HepG2 (cell line): Measurements from ENCODE around the gene KHNYN. TPM values are rescaled to one million over a fixed set of nuclear protein-coding genes. Genes with fewer than 3 reads are reported as not detected.

ENCODE experiments used
- EHMT2 ChIP-seq: fragments of 200-600 bp; sonication (generic); IDR thresholded peaks from 2 replicates; pipeline ENCODE4 v1.7.0; 2017; ENCODE audit warnings: antibody characterized with exemption, low read depth, low read length, borderline replicate concordance
- GZF1 ChIP-seq: sonication (generic); formaldehyde crosslinking; IDR thresholded peaks from 2 replicates; pipeline ENCODE4 v1.5.1; 2020; ENCODE audit warnings: mild to moderate bottlenecking, missing genetic modification reagents
- JUNB ChIP-seq: sonication (generic); formaldehyde crosslinking; IDR thresholded peaks from 2 replicates; pipeline ENCODE4 v1.8.0; 2022; ENCODE audit warnings: missing genetic modification reagents, mild to moderate bottlenecking, borderline replicate concordance
- JUND ChIP-seq: sonication (generic); formaldehyde crosslinking; IDR thresholded peaks from 2 replicates; pipeline ENCODE4 v1.8.0; 2022; ENCODE audit warnings: mild to moderate bottlenecking, missing genetic modification reagents
- KDM4B ChIP-seq: sonication (generic); formaldehyde crosslinking; IDR thresholded peaks from 2 replicates; pipeline ENCODE4 v1.4.0; 2020; ENCODE audit warnings: missing genetic modification reagents
- MTA1 ChIP-seq: sonication (generic); formaldehyde crosslinking; IDR thresholded peaks from 2 replicates; pipeline ENCODE4 v1.4.0; 2020; ENCODE audit warnings: missing genetic modification reagents, mild to moderate bottlenecking, borderline replicate concordance
- NFIB ChIP-seq: sonication (generic); formaldehyde crosslinking; IDR thresholded peaks from 2 replicates; pipeline ENCODE4 v1.9.0; 2021; ENCODE audit warnings: missing genetic modification reagents, mild to moderate bottlenecking, borderline replicate concordance
- NFKB2 ChIP-seq: sonication (generic); formaldehyde crosslinking; IDR thresholded peaks from 2 replicates; pipeline ENCODE4 v1.4.0; 2020; ENCODE audit warnings: missing genetic modification reagents, borderline replicate concordance
- NR2F1 ChIP-seq, 2 experiments: fragments of 450-650 bp in 1 of 2; formaldehyde crosslinking in 1 of 2; IDR thresholded peaks; 2 replicates each; pipeline versions ENCODE4 v1.5.0 to v1.6.1; 2016 to 2020; ENCODE audit warnings: mild to moderate bottlenecking in 1 of 2, missing compliant biosample characterization in 1 of 2, missing genetic modification reagents in 1 of 2, moderate library complexity in 1 of 2
- NR2F2 ChIP-seq: IDR thresholded peaks from 2 replicates; pipeline ENCODE4 v1.6.1; 2012; ENCODE audit warnings: low read depth, inconsistent platforms, borderline replicate concordance
- POGK ChIP-seq: sonication (generic); formaldehyde crosslinking; conservative IDR thresholded peaks from 2 replicates; pipeline ENCODE4 v1.8.0; 2022; ENCODE audit warnings: mild to moderate bottlenecking, moderate library complexity, missing genetic modification reagents
- RFX1 ChIP-seq: fragments of 450-650 bp; IDR thresholded peaks from 2 replicates; pipeline ENCODE4 v1.6.1; 2017
- RFXAP ChIP-seq: sonication (generic); formaldehyde crosslinking; IDR thresholded peaks from 2 replicates; pipeline ENCODE4 v1.4.0; 2020; ENCODE audit warnings: missing genetic modification reagents, borderline replicate concordance
- SALL1 ChIP-seq: sonication (generic); formaldehyde crosslinking; IDR thresholded peaks from 2 replicates; pipeline ENCODE4 v1.8.0; 2022; ENCODE audit warnings: mild to moderate bottlenecking, missing genetic modification reagents
- SALL2 ChIP-seq: sonication (generic); formaldehyde crosslinking; IDR thresholded peaks from 2 replicates; pipeline ENCODE4 v1.8.1; 2023; ENCODE audit warnings: mild to moderate bottlenecking, missing genetic modification reagents, inconsistent platforms
- SP4 ChIP-seq: sonication (generic); formaldehyde crosslinking; IDR thresholded peaks from 2 replicates; pipeline ENCODE4 v1.8.1; 2023; ENCODE audit warnings: mild to moderate bottlenecking, missing genetic modification reagents
- ZBTB33 ChIP-seq: sonication (generic); formaldehyde crosslinking; IDR thresholded peaks from 2 replicates; pipeline ENCODE4 v1.4.0; 2020; ENCODE audit warnings: missing genetic modification reagents
- ZBTB46 ChIP-seq: sonication (generic); formaldehyde crosslinking; IDR thresholded peaks from 2 replicates; pipeline ENCODE4 v1.4.0; 2020; ENCODE audit warnings: mild to moderate bottlenecking, missing genetic modification reagents, borderline replicate concordance
- ZKSCAN1 ChIP-seq: fragments of 150-350 bp; IDR thresholded peaks from 2 replicates; pipeline ENCODE4 v1.6.1; 2014; ENCODE audit warnings: low read length
- ZNF275 ChIP-seq: sonication (generic); formaldehyde crosslinking; IDR thresholded peaks from 2 replicates; pipeline ENCODE4 v1.8.0; 2022; ENCODE audit warnings: missing genetic modification reagents, mild to moderate bottlenecking, inconsistent platforms, borderline replicate concordance
- ZNF430 ChIP-seq: sonication (generic); formaldehyde crosslinking; IDR thresholded peaks from 2 replicates; pipeline ENCODE4 v1.9.0; 2021; ENCODE audit warnings: mild to moderate bottlenecking, missing genetic modification reagents
- ZNF556 ChIP-seq: sonication (generic); formaldehyde crosslinking; IDR thresholded peaks from 2 replicates; pipeline ENCODE4 v1.4.0; 2020; ENCODE audit warnings: mild to moderate bottlenecking, missing genetic modification reagents, borderline replicate concordance
- ZNF562 ChIP-seq: sonication (generic); formaldehyde crosslinking; IDR thresholded peaks from 2 replicates; pipeline ENCODE4 v1.8.0; 2022; ENCODE audit warnings: missing genetic modification reagents, borderline replicate concordance
- ZNF572 ChIP-seq: sonication (generic); formaldehyde crosslinking; IDR thresholded peaks from 2 replicates; pipeline ENCODE4 v1.5.1; 2020; ENCODE audit warnings: mild to moderate bottlenecking, missing genetic modification reagents
- ZNF614 ChIP-seq: IDR thresholded peaks from 2 replicates; pipeline ENCODE4 v1.6.1; 2018; ENCODE audit warnings: missing biosample characterization, missing genetic modification reagents, inconsistent platforms, borderline replicate concordance
- ZNF768 ChIP-seq: sonication (generic); formaldehyde crosslinking; IDR thresholded peaks from 2 replicates; pipeline ENCODE4 v1.4.0; 2020; ENCODE audit warnings: missing genetic modification reagents
- polyA plus RNA-seq, 8 experiments: library from polyadenylated mRNA; depleted of rRNA in 3 of 8; stranded (reverse) in 7 of 8; unstranded in 1 of 8; fragments of >200 nt; fragmentation: Illumina TruSeq in 4 of 8; extraction: Trizol in 4 of 8; gene quantifications; 2 replicates each; pipeline versions ENCODE4 v1.2.1 to v1.2.3, GENCODE V29; 2011 to 2016; ENCODE audit warnings: low read depth in 4 of 8, missing spikeins in 1 of 8, mixed read lengths in 1 of 8; ENCODE audit not compliant: insufficient read depth in 1 of 8
- total RNA-seq, 5 experiments: library from RNA; depleted of rRNA; stranded (reverse); fragments of >200 nt; fragmentation: Illumina TruSeq; extraction: Trizol; gene quantifications; 2 replicates each; pipeline ENCODE4 v1.2.3, GENCODE V29; 2016; ENCODE audit warnings: low read depth in 1 of 5

KHNYN gene
- total and polyA plus RNA-seq, 2 of the 13 experiments (the other 11 are each of a cell fraction or from before 2014, with no cell fraction given) = 52.8 to 75.7 TPM

GRCh38 chr14:24387009-24387345 is 42.8 kb upstream of the KHNYN start (continued):
- TF ChIP-seq EHMT2 = no peak
- 0 out of 2 replicates have a peak, but pooled peaks have one; percentile 34 for TF ChIP-seq NR2F2
- TF ChIP-seq ZNF275 (CRISPR knock-in tag) = no peak
- no peak for TF ChIP-seq ZNF572 (CRISPR knock-in tag)
- TF ChIP-seq GZF1 (CRISPR knock-in tag) = no peak
- TF ChIP-seq ZNF430 (CRISPR knock-in tag) = no peak
- 0 out of 2 replicates have a peak, but pooled peaks have one; percentile 58 for TF ChIP-seq RFXAP (CRISPR knock-in tag)
- no peak for TF ChIP-seq JUNB (CRISPR knock-in tag)
- TF ChIP-seq ZKSCAN1 = no peak
- peak; percentile 4; the same call in 1 of the 2 replicates for TF ChIP-seq SALL1 (CRISPR knock-in tag)
- TF ChIP-seq ZBTB33 (CRISPR knock-in tag) = no peak
- no peak for TF ChIP-seq ZBTB46 (CRISPR knock-in tag)
- TF ChIP-seq ZNF556 = peak; percentile 59; the same call in 1 of the 2 replicates
- no peak for TF ChIP-seq RFX1
- no peak for TF ChIP-seq KDM4B (CRISPR knock-in tag)
- TF ChIP-seq ZNF768 = no peak
- TF ChIP-seq SP4 = 0 out of 2 replicates have a peak, but pooled peaks have one; percentile 9
- TF ChIP-seq SALL2 = no peak
- no peak for TF ChIP-seq POGK (CRISPR knock-in tag)
- no peak for TF ChIP-seq NFIB (CRISPR knock-in tag)
- no peak for TF ChIP-seq MTA1 (CRISPR knock-in tag)
- no peak for TF ChIP-seq NR2F1 (CRISPR knock-in tag; IDR thresholded peaks at IDR 0.05)
- no peak for TF ChIP-seq NFKB2
- TF ChIP-seq JUND (CRISPR knock-in tag) = no peak
- TF ChIP-seq ZNF562 (CRISPR knock-in tag) = no peak
- TF ChIP-seq ZNF614 = 0 out of 2 replicates have a peak, but pooled peaks have one; percentile 8
